Caco-2 (cell line): ENCODE results near the gene CCR9. TPM values are rescaled to one million over a fixed set of nuclear protein-coding genes. Genes with fewer than 3 reads are reported as not detected.

Experiments used
- BruUV-seq: library from RNA; stranded (reverse); fragments of 400-500 nt; replicated peaks from 2 replicates; lab custom pipeline; 2021; lab: Mats Ljungman, UMichigan
- CTCF ChIA-PET: fragments of 300-600 bp; sonication (Branson Sonifier 250); formaldehyde crosslinking; loops from one replicate; lab custom pipeline; 2022; ENCODE audit warnings: antibody characterized with exemption; lab: Charles Lee
- POLR2A ChIA-PET: fragments of 300-600 bp; sonication (Branson Sonifier 250); formaldehyde crosslinking; loops from one replicate; lab custom pipeline; 2022; ENCODE audit warnings: antibody characterized with exemption; lab: Charles Lee
- DNase-seq, 2 experiments: peaks; one replicate each; pipeline versions ENCODE4 v3.0.0 to v3.0.0-alpha.2; 2020 to 2022
- H3K27me3 ChIP-seq: replicated peaks from 2 replicates; pipeline ENCODE4 v1.6.0; 2011; ENCODE audit warnings: low read length; ENCODE audit not compliant: control insufficient read depth, insufficient read depth
- H3K36me3 ChIP-seq: 2 replicates; pipeline ENCODE4 v1.5.1; 2011; ENCODE audit warnings: low read length; ENCODE audit not compliant: control insufficient read depth, insufficient read depth
- H3K4me1 ChIP-seq: fragments of 250-450 bp; sonication (Bioruptor Pico); 2 replicates; pipeline ENCODE4 v1.5.1; 2020; ENCODE audit warnings: mild to moderate bottlenecking
- H3K4me3 ChIP-seq: 2 replicates; pipeline ENCODE4 v1.5.1; 2011; ENCODE audit warnings: low read depth, mild to moderate bottlenecking, control low read depth, low read length
- H3K9me3 ChIP-seq: fragments of 250-450 bp; sonication (Bioruptor Pico); 2 replicates; pipeline ENCODE4 v1.5.1; 2020; ENCODE audit warnings: mild to moderate bottlenecking, moderate library complexity
- H3K27ac Mint-ChIP-seq: one replicate; pipeline ENCODE4 v1.8.0; 2022; ENCODE audit warnings: mixed read lengths; ENCODE audit not compliant: unreplicated experiment
- H3K27me3 Mint-ChIP-seq: one replicate; pipeline ENCODE4 v1.8.0; 2022; ENCODE audit warnings: mixed read lengths; ENCODE audit not compliant: insufficient read depth, unreplicated experiment
- H3K36me3 Mint-ChIP-seq: one replicate; pipeline ENCODE4 v1.8.0; 2022; ENCODE audit warnings: mild to moderate bottlenecking, mixed read lengths; ENCODE audit not compliant: insufficient read depth, unreplicated experiment
- H3K4me1 Mint-ChIP-seq: one replicate; pipeline ENCODE4 v1.8.0; 2022; ENCODE audit warnings: low read depth, mixed read lengths; ENCODE audit not compliant: unreplicated experiment
- H3K4me3 Mint-ChIP-seq: one replicate; pipeline ENCODE4 v1.8.0; 2022; ENCODE audit warnings: mild to moderate bottlenecking, moderate library complexity, mixed read lengths; ENCODE audit not compliant: unreplicated experiment
- H3K9me3 Mint-ChIP-seq: one replicate; pipeline ENCODE4 v1.8.0; 2022; ENCODE audit warnings: mixed read lengths; ENCODE audit not compliant: unreplicated experiment
- intact Hi-C: fragments of 100-400 bp; cut with micrococcal nuclease; formaldehyde crosslinking; loops from one replicate; pipeline ENCODE4 v1.10.0; 2022; ENCODE audit not compliant: unreplicated experiment
- total RNA-seq: library from RNA; stranded (reverse); gene quantifications from 2 replicates; pipeline ENCODE4 v1.2.3, GENCODE V29; 2022
- TF ChIP-seq, protein P1 (sequence below), 2 experiments: fragments of 200-600 bp in 1 of 2; IDR thresholded peaks; 1 replicate in 1 of 2; 2 replicates in 1 of 2; pipeline versions ENCODE4 v1.5.1 to v1.8.0; 2011 to 2022; ENCODE audit warnings: antibody characterized with exemption in 1 of 2, control low read depth in 1 of 2, inconsistent platforms in 1 of 2, low read depth in 1 of 2, low read length in 1 of 2, mild to moderate bottlenecking in 1 of 2, moderate library complexity in 1 of 2; ENCODE audit not compliant: insufficient read depth in 1 of 2, severe bottlenecking in 1 of 2, unreplicated experiment in 1 of 2

Gene CCR9
- total RNA-seq, 1 experiment from 2014 or later: not detected

- H3K9me3 ChIP-seq: no peaks in the 10 kb centered on the region
- no peak overlapping the region for H3K4me3 ChIP-seq
- H3K27me3 Mint-ChIP-seq: no peaks in the 10 kb centered on the region
- intact Hi-C loops: no loop called here
- H3K9me3 Mint-ChIP-seq: no peaks in the 10 kb centered on the region
- no peak overlapping the region for H3K4me3 Mint-ChIP-seq
- POLR2A ChIA-PET: no interaction called here
- TF ChIP-seq, protein P1, sequence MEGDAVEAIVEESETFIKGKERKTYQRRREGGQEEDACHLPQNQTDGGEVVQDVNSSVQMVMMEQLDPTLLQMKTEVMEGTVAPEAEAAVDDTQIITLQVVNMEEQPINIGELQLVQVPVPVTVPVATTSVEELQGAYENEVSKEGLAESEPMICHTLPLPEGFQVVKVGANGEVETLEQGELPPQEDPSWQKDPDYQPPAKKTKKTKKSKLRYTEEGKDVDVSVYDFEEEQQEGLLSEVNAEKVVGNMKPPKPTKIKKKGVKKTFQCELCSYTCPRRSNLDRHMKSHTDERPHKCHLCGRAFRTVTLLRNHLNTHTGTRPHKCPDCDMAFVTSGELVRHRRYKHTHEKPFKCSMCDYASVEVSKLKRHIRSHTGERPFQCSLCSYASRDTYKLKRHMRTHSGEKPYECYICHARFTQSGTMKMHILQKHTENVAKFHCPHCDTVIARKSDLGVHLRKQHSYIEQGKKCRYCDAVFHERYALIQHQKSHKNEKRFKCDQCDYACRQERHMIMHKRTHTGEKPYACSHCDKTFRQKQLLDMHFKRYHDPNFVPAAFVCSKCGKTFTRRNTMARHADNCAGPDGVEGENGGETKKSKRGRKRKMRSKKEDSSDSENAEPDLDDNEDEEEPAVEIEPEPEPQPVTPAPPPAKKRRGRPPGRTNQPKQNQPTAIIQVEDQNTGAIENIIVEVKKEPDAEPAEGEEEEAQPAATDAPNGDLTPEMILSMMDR (IDR thresholded peaks at IDR 0.05; ENCODE audit: insufficient read depth in 1 of 2, low read depth in 1 of 2, low read length in 1 of 2, severe bottlenecking in 1 of 2, unreplicated experiment in 1 of 2): no peak
- no peak overlapping the region for H3K27ac Mint-ChIP-seq
- BruUV-seq: no TSS peak
- H3K27me3 ChIP-seq: no peaks in the 10 kb centered on the region
- H3K4me1 ChIP-seq: no peaks in the 10 kb centered on the region
- no peaks in the 10 kb centered on the region for H3K36me3 ChIP-seq
- DNase-seq: no peak
- H3K36me3 Mint-ChIP-seq: no peaks in the 10 kb centered on the region
- CTCF ChIA-PET: no interaction called here
- H3K4me1 Mint-ChIP-seq: peaks cover 4% of the 10 kb centered on the region
Measured at GRCh38 chr3:45873638-45874037, 12.7 kb upstream of the CCR9 start.

- H3K27me3 Mint-ChIP-seq: no peaks in the 10 kb centered on the region
- no peak for DNase-seq
- no TSS peak for BruUV-seq
- no peak overlapping the region for H3K27ac Mint-ChIP-seq
- TF ChIP-seq, protein P1 (IDR thresholded peaks at IDR 0.05; ENCODE audit: insufficient read depth in 1 of 2, low read depth in 1 of 2, low read length in 1 of 2, severe bottlenecking in 1 of 2, unreplicated experiment in 1 of 2): no peak
- intact Hi-C loops: no loop called here
- H3K36me3 Mint-ChIP-seq: no peaks in the 10 kb centered on the region
- no peaks in the 10 kb centered on the region for H3K36me3 ChIP-seq
- H3K4me1 Mint-ChIP-seq: no peaks in the 10 kb centered on the region
- H3K4me3 ChIP-seq: no peak overlapping the region
- no peak overlapping the region for H3K4me3 Mint-ChIP-seq
- H3K9me3 Mint-ChIP-seq: no peaks in the 10 kb centered on the region
- CTCF ChIA-PET: no interaction called here
- POLR2A ChIA-PET: no interaction called here
- no peaks in the 10 kb centered on the region for H3K4me1 ChIP-seq
- H3K27me3 ChIP-seq: no peaks in the 10 kb centered on the region
- no peaks in the 10 kb centered on the region for H3K9me3 ChIP-seq
Measured at GRCh38 chr3:45874677-45875346, 11.5 kb upstream of the CCR9 start.

DNA sequence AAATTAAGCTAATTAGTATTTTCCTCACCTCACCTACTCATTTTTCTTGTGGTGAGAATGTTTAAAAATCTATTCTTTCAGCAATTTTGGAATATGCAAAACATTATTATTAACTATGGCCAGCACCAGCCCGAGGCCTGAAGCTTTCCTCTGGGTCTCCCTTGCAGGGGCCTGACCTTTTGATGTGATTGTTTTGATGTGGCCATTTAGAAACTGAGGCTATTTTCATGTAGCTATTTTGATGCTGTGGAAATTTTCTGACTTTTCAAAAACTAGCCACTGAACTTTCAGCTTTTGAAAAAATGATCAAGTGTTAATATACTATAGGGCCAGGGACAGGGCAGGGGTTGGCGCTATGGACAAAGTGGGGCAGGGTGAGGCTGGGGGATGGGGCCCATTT lies 8.2 kb upstream of the CCR9 start:
- no peak overlapping the region for H3K4me3 ChIP-seq
- no peaks in the 10 kb centered on the region for H3K27me3 ChIP-seq
- H3K4me3 Mint-ChIP-seq: no peak overlapping the region
- peaks cover 2% of the 10 kb centered on the region for H3K27me3 Mint-ChIP-seq
- no peaks in the 10 kb centered on the region for H3K4me1 ChIP-seq
- no TSS peak for BruUV-seq
- ChIA-PET POLR2A (no interaction called here), CTCF (no interaction called here)
- no peaks in the 10 kb centered on the region for H3K9me3 ChIP-seq
- no peaks in the 10 kb centered on the region for H3K9me3 Mint-ChIP-seq
- no peaks in the 10 kb centered on the region for H3K36me3 ChIP-seq
- no peaks in the 10 kb centered on the region for H3K36me3 Mint-ChIP-seq
- H3K4me1 Mint-ChIP-seq: no peaks in the 10 kb centered on the region
- H3K27ac Mint-ChIP-seq: no peak overlapping the region
- intact Hi-C loops: no loop called here
- DNase-seq: no peak
- TF ChIP-seq, protein P1 (IDR thresholded peaks at IDR 0.05; ENCODE audit: insufficient read depth in 1 of 2, low read depth in 1 of 2, low read length in 1 of 2, severe bottlenecking in 1 of 2, unreplicated experiment in 1 of 2): no peak
